Hematopoietic multipotent progenitor cell treated with erythropoietin and hydrocortisone succinate and interleukin-3 and kit ligand, for 15 days (in vitro differentiated cells): ENCODE measurements around the gene PACRG.

ENCODE experiments used
- DNase-seq: peaks from one replicate; pipeline ENCODE4 v3.0.0-alpha.2; 2015; ENCODE audit warnings: low spot score

Gene PACRG

GRCh38 chr6:163335056-163335455 lies 607.3 kb downstream of the PACRG start:
- DNase-seq, result no peak

- no peak for DNase-seq
Observed at GRCh38 chr6:163335671-163336545, 608.1 kb downstream of the PACRG start.

- DNase-seq, result no peak
Observed at GRCh38 chr6:163336961-163337360, 609.2 kb downstream of the PACRG start.

GRCh38 chr6:163337958-163338357 lies 610.2 kb downstream of the PACRG start:
- DNase-seq, result no peak

- DNase-seq, result no peak
Observed at GRCh38 chr6:163338671-163339405, 611.1 kb downstream of the PACRG start.

- DNase-seq, result no peak
Observed at GRCh38 chr6:163339466-163339865, 611.7 kb downstream of the PACRG start.

- no peak for DNase-seq
Observed at GRCh38 chr6:163340201-163340887, 612.6 kb downstream of the PACRG start.

- no peak for DNase-seq
Observed at GRCh38 chr6:163341224-163342061, 613.7 kb downstream of the PACRG start.

GRCh38 chr6:163342571-163343539 lies 615.1 kb downstream of the PACRG start:
- DNase-seq, result no peak

- no peak for DNase-seq
Observed at GRCh38 chr6:163343609-163344008, 615.8 kb downstream of the PACRG start.

- DNase-seq, result no peak
Observed at GRCh38 chr6:163344411-163344810, 616.6 kb downstream of the PACRG start.

GRCh38 chr6:163345931-163346330 lies 618.2 kb downstream of the PACRG start:
- DNase-seq, result no peak

- DNase-seq, result no peak
Observed at GRCh38 chr6:163346497-163346961, 618.8 kb downstream of the PACRG start.

GRCh38 chr6:163347021-163347446 lies 619.3 kb downstream of the PACRG start:
- DNase-seq, result no peak

- DNase-seq, result no peak
Observed at GRCh38 chr6:163348789-163349680, 621.3 kb downstream of the PACRG start.

- no peak for DNase-seq
Observed at GRCh38 chr6:163349696-163350095, 621.9 kb downstream of the PACRG start.

- DNase-seq, result no peak
Observed at GRCh38 chr6:163351013-163351412, 623.2 kb downstream of the PACRG start.

GRCh38 chr6:163352011-163352685 lies 624.4 kb downstream of the PACRG start:
- DNase-seq, result no peak

GRCh38 chr6:163352966-163353365 lies 625.2 kb downstream of the PACRG start:
- DNase-seq, result no peak
